ENCODE measurements around the gene PERCC1. TPM values are rescaled to one million over a fixed set of nuclear protein-coding genes. Genes with fewer than 3 reads are reported as not detected.

Gene PERCC1
- total RNA-seq, 6 experiments from 2014 or later, result not detected

GRCh38 chr16:1387331-1387730 is 43.5 kb upstream of the PERCC1 start:
- H3K27me3 ChIP-seq, result no peaks in the 10 kb centered on the region
- WGBS (ENCODE audit: insufficient coverage, low coverage, low lambda C conversion rate, missing lambda C conversion rate), result no CpG with 5 or more reads among the region's 16 CpGs
- intact Hi-C loops (cut with DNase I), result no loop called here

DNA sequence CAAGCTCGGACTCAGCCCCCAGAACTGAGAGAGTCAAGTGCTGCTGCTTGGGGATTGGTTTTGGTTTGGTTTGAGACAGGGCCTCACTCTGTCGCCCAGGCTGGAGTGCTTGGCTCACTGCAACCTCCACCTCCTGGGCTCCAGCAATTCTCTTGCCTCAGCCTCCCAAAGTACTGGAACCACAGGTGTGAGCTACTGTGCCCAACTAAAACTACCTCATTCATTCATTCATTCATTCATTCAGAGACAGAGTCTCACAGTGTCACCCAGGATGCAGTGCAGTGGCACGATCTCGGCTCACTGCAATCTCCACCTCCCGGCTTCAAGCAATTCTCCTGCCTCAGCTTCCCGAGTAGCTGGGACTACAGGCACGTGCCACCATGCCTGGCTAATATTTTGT is 41.1 kb upstream of the PERCC1 start:
- intact Hi-C loops (cut with DNase I), result no loop called here
- no peak overlapping the region for H3K4me3 ChIP-seq
- no peaks in the 10 kb centered on the region for H3K27me3 ChIP-seq
- H3K9me3 ChIP-seq, result no peaks in the 10 kb centered on the region
- H3K4me1 ChIP-seq, result no peaks in the 10 kb centered on the region
- DNase-seq (no peak), ATAC-seq (no peak)
- TF ChIP-seq, protein P1, sequence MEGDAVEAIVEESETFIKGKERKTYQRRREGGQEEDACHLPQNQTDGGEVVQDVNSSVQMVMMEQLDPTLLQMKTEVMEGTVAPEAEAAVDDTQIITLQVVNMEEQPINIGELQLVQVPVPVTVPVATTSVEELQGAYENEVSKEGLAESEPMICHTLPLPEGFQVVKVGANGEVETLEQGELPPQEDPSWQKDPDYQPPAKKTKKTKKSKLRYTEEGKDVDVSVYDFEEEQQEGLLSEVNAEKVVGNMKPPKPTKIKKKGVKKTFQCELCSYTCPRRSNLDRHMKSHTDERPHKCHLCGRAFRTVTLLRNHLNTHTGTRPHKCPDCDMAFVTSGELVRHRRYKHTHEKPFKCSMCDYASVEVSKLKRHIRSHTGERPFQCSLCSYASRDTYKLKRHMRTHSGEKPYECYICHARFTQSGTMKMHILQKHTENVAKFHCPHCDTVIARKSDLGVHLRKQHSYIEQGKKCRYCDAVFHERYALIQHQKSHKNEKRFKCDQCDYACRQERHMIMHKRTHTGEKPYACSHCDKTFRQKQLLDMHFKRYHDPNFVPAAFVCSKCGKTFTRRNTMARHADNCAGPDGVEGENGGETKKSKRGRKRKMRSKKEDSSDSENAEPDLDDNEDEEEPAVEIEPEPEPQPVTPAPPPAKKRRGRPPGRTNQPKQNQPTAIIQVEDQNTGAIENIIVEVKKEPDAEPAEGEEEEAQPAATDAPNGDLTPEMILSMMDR (IDR thresholded peaks at IDR 0.05), result no peak
- no peak for TF ChIP-seq POLR2A (IDR thresholded peaks at IDR 0.05)
- 80% methylated on average over 1 of the region's 7 CpGs for WGBS (ENCODE audit: insufficient coverage, low coverage, low lambda C conversion rate, missing lambda C conversion rate)
- H3K27ac ChIP-seq, result no peak overlapping the region
- H3K36me3 ChIP-seq, result peaks cover 0 to 24% (median 6%) of the 10 kb centered on the region in 4 donors

More at GRCh38 chr16:1387331-1387730, 43.5 kb upstream of the PERCC1 start:
- ATAC-seq, result peak in 1 of 4 donors; percentile 6
- DNase-seq, result no peak
- Histone ChIP-seq H3K4me3 (no peak overlapping the region), H3K36me3 (peaks cover 0 to 19% (median 3%) of the 10 kb centered on the region in 4 donors), H3K9me3 (no peaks in the 10 kb centered on the region), H3K4me1 (no peaks in the 10 kb centered on the region), H3K27ac (no peak overlapping the region)
- TF ChIP-seq, protein P1 (IDR thresholded peaks at IDR 0.05), result no peak
- no peak for TF ChIP-seq POLR2A (IDR thresholded peaks at IDR 0.05)

DNA sequence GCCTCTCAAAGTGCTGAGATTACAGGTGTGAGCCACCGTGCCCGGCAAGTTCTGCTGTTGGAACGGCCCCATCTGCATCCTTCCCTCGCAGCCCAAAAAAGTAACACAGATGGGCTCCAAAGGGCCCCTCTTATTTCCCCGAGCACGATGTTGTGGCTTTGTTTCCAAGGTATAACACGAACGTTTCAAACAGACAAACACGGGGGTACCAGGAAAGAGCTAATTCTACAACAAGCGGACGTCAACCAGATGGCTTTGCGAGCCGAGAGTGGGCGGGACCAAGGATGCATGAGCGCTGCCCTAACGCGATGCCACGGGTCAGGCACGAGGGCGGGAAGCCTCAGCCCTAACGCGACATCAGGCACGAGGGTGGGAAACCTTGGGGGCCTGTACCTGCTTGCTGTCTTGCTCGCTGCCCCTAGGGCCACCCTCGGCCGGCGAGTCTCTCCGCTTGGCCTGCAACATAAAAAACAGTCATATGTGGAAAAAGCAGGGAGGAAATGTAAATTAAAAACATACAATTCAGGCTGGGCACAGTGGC is 40.6 kb upstream of the PERCC1 start:
- H3K27ac ChIP-seq, result no peak overlapping the region
- H3K4me1 ChIP-seq, result no peaks in the 10 kb centered on the region
- H3K9me3 ChIP-seq, result no peaks in the 10 kb centered on the region
- TF ChIP-seq, protein P1 (IDR thresholded peaks at IDR 0.05), result no peak
- no peak for TF ChIP-seq POLR2A (IDR thresholded peaks at IDR 0.05)
- intact Hi-C loops (cut with DNase I), result no loop called here
- 94% methylated on average over 20 of the region's 28 CpGs for WGBS (ENCODE audit: insufficient coverage, low coverage, low lambda C conversion rate, missing lambda C conversion rate)
- peaks cover 0 to 24% (median 6%) of the 10 kb centered on the region in 4 donors for H3K36me3 ChIP-seq
- no peak overlapping the region for H3K4me3 ChIP-seq
- no peaks in the 10 kb centered on the region for H3K27me3 ChIP-seq
- DNase-seq (no peak), ATAC-seq (no peak)

- intact Hi-C loops (cut with DNase I), result no loop called here
- Histone ChIP-seq H3K4me3 (no peak overlapping the region), H3K36me3 (peaks cover 0 to 24% (median 6%) of the 10 kb centered on the region in 4 donors), H3K27ac (no peak overlapping the region), H3K9me3 (no peaks in the 10 kb centered on the region), H3K27me3 (no peaks in the 10 kb centered on the region), H3K4me1 (no peaks in the 10 kb centered on the region)
- DNase-seq (no peak), ATAC-seq (no peak)
- TF ChIP-seq, protein P1 (IDR thresholded peaks at IDR 0.05), result no peak
- TF ChIP-seq POLR2A (IDR thresholded peaks at IDR 0.05), result no peak
- 73% methylated on average over 3 of the region's 17 CpGs for WGBS (ENCODE audit: insufficient coverage, low coverage, low lambda C conversion rate, missing lambda C conversion rate)
Measured at GRCh38 chr16:1392826-1393225, 38.1 kb upstream of the PERCC1 start.

All from right lobe of liver (tissue), 6 donors.